H1 (cell line): ENCODE measurements around the gene DRAP1. TPM values are rescaled to one million over a fixed set of nuclear protein-coding genes. Genes with fewer than 3 reads are reported as not detected.

ENCODE experiments used
- CTCF ChIA-PET: fragments of 300-600 bp; sonication (Branson Sonifier 250); formaldehyde crosslinking; loops from one replicate; lab custom pipeline; 2021; ENCODE audit not compliant: partially characterized antibody; lab: Charles Lee
- POLR2A ChIA-PET: fragments of 300-600 bp; sonication (Branson Sonifier 250); formaldehyde crosslinking; loops from one replicate; lab custom pipeline; 2021; ENCODE audit warnings: inconsistent platforms; ENCODE audit not compliant: partially characterized antibody; lab: Charles Lee
- DNase-seq, 2 experiments: peaks; one replicate each; pipeline versions ENCODE4 v3.0.0 to v3.0.0-alpha.2; 2010 to 2022; ENCODE audit warnings: low spot score in 2 of 2, low read depth in 1 of 2, mixed read lengths in 1 of 2
- FAIRE-seq: peaks from 2 replicates; lab custom pipeline; 2011; peaks lifted over from hg19 to GRCh38; lab: Jason Lieb, UNC
- H2AFZ ChIP-seq: 2 replicates; pipeline ENCODE4 v1.8.1; 2012; ENCODE audit warnings: low read length, inconsistent platforms
- H2AK5ac ChIP-seq: 2 replicates; pipeline ENCODE4 v1.6.1; 2013; ENCODE audit warnings: low read depth, low read length
- H2BK120ac ChIP-seq: replicated peaks from 2 replicates; pipeline ENCODE3; 2013; ENCODE audit warnings: low read depth, low read length, inconsistent platforms
- H2BK12ac ChIP-seq: 2 replicates; pipeline ENCODE4 v1.6.1; 2013; ENCODE audit warnings: low read depth, low read length
- H2BK15ac ChIP-seq: 2 replicates; pipeline ENCODE4 v1.6.1; 2013; ENCODE audit warnings: low read length
- H2BK20ac ChIP-seq: 2 replicates; pipeline ENCODE4 v1.6.1; 2013; ENCODE audit warnings: low read length
- H2BK5ac ChIP-seq: 2 replicates; pipeline ENCODE4 v1.6.1; 2013; ENCODE audit warnings: low read depth, low read length
- H3K14ac ChIP-seq: 2 replicates; pipeline ENCODE4 v1.6.1; 2013; ENCODE audit warnings: inconsistent platforms; ENCODE audit not compliant: insufficient read length
- H3K18ac ChIP-seq: 2 replicates; pipeline ENCODE4 v1.6.1; 2013; ENCODE audit warnings: low read length; ENCODE audit errors: extremely low read depth
- H3K23ac ChIP-seq: 2 replicates; pipeline ENCODE4 v1.6.1; 2013; ENCODE audit warnings: inconsistent platforms; ENCODE audit not compliant: insufficient read length
- H3K23me2 ChIP-seq: 2 replicates; pipeline ENCODE4 v1.6.1; 2013; ENCODE audit warnings: low read depth, low read length
- H3K27ac ChIP-seq: 2 replicates; pipeline ENCODE4 v1.6.1; 2011; ENCODE audit warnings: low read depth, low read length, inconsistent platforms
- H3K27me3 ChIP-seq, 4 experiments: replicated peaks in 1 of 4; 1 replicate in 1 of 4; 2 replicates in 3 of 4; pipeline versions ENCODE4 v1.6.1 to v1.8.1; 2011 to 2013; ENCODE audit warnings: low read length in 3 of 4, mild to moderate bottlenecking in 3 of 4, inconsistent platforms in 2 of 4, mixed read lengths in 2 of 4, moderate library complexity in 1 of 4; ENCODE audit not compliant: control insufficient read depth in 3 of 4, insufficient read depth in 3 of 4; ENCODE audit errors: extremely low read depth in 1 of 4
- H3K36me3 ChIP-seq, 4 experiments: 2 replicates each; pipeline versions ENCODE4 v1.6.1 to v1.8.1; 2011 to 2013; ENCODE audit warnings: mild to moderate bottlenecking in 4 of 4, low read length in 3 of 4, moderate library complexity in 2 of 4, control low read depth in 1 of 4, inconsistent platforms in 1 of 4; ENCODE audit not compliant: insufficient read depth in 4 of 4, control insufficient read depth in 2 of 4
- H3K4ac ChIP-seq: replicated peaks from 2 replicates; pipeline ENCODE3; 2013; ENCODE audit warnings: low read length, low read depth, mixed read lengths, inconsistent platforms; ENCODE audit not compliant: insufficient read length
- H3K4me1 ChIP-seq, 4 experiments: replicated peaks in 1 of 4; 1 replicate in 1 of 4; 2 replicates in 3 of 4; pipeline versions ENCODE4 v1.6.1 to v1.8.1; 2011 to 2013; ENCODE audit warnings: low read length in 3 of 4, inconsistent platforms in 2 of 4, mixed read lengths in 1 of 4; ENCODE audit not compliant: insufficient read depth in 4 of 4, control insufficient read depth in 3 of 4
- H3K4me2 ChIP-seq, 2 experiments: 2 replicates each; pipeline versions ENCODE4 v1.6.1 to v1.8.1; 2011 to 2013; ENCODE audit warnings: low read depth in 2 of 2, low read length in 2 of 2, control low read depth in 1 of 2, inconsistent platforms in 1 of 2, mild to moderate bottlenecking in 1 of 2; ENCODE audit not compliant: insufficient read depth in 1 of 2
- H3K4me3 ChIP-seq, 4 experiments: fragments of 200-600, 300-600 bp in 1 of 4; sonication (generic), shearing (Covaris generic), sonication (Bioruptor Twin) in 1 of 4; 2 replicates each; pipeline versions ENCODE4 v1.5.1 to v1.8.1; 2011 to 2016; ENCODE audit warnings: low read length in 4 of 4, low read depth in 3 of 4, control low read depth in 2 of 4, inconsistent platforms in 2 of 4, mild to moderate bottlenecking in 2 of 4, mixed read lengths in 1 of 4, moderate library complexity in 1 of 4; ENCODE audit not compliant: insufficient read depth in 2 of 4; ENCODE audit errors: extremely low read depth in 1 of 4
- H3K56ac ChIP-seq: replicated peaks from 2 replicates; pipeline ENCODE3; 2013; ENCODE audit warnings: low read depth, mild to moderate bottlenecking, mixed read lengths, low read length, inconsistent platforms; ENCODE audit not compliant: insufficient read length
- H3K79me1 ChIP-seq: 2 replicates; pipeline ENCODE4 v1.6.1; 2013; ENCODE audit warnings: low read depth, low read length, control low read depth
- H3K79me2 ChIP-seq, 2 experiments: 2 replicates each; pipeline versions ENCODE4 v1.6.1 to v1.8.1; 2012 to 2013; ENCODE audit warnings: low read length in 2 of 2, mild to moderate bottlenecking in 2 of 2, inconsistent platforms in 1 of 2; ENCODE audit not compliant: insufficient read depth in 2 of 2, control insufficient read depth in 1 of 2
- H3K9ac ChIP-seq, 4 experiments: replicated peaks in 1 of 4; 1 replicate in 1 of 4; 2 replicates in 3 of 4; pipeline versions ENCODE4 v1.6.1 to v1.8.1; 2011 to 2013; ENCODE audit warnings: low read depth in 3 of 4, low read length in 3 of 4, control low read depth in 2 of 4, mild to moderate bottlenecking in 2 of 4, moderate library complexity in 2 of 4, inconsistent platforms in 1 of 4; ENCODE audit errors: extremely low read depth in 1 of 4
- H3K9me3 ChIP-seq, 2 experiments: 2 replicates each; pipeline versions ENCODE4 v1.6.1 to v1.8.1; 2012 to 2013; ENCODE audit warnings: mild to moderate bottlenecking in 2 of 2, moderate library complexity in 2 of 2, control low read depth in 1 of 2, inconsistent platforms in 1 of 2, low read depth in 1 of 2, low read length in 1 of 2, mixed read lengths in 1 of 2; ENCODE audit not compliant: insufficient read depth in 2 of 2
- H4K20me1 ChIP-seq, 2 experiments: replicated peaks in 1 of 2; 2 replicates each; pipeline versions ENCODE3 to v1.8.1; 2011 to 2013; ENCODE audit warnings: inconsistent platforms in 2 of 2, low read length in 2 of 2, mild to moderate bottlenecking in 1 of 2; ENCODE audit not compliant: insufficient read depth in 2 of 2, control insufficient read depth in 1 of 2
- H4K5ac ChIP-seq: 2 replicates; pipeline ENCODE4 v1.6.1; 2013; ENCODE audit warnings: low read length, low read depth, mixed read lengths, inconsistent platforms; ENCODE audit not compliant: insufficient read length
- H4K8ac ChIP-seq: 2 replicates; pipeline ENCODE4 v1.8.0; 2013; ENCODE audit warnings: mild to moderate bottlenecking, moderate library complexity, low read length, inconsistent platforms; ENCODE audit not compliant: insufficient read depth; ENCODE audit errors: extremely low read depth
- H4K91ac ChIP-seq: replicated peaks from 2 replicates; pipeline ENCODE3; 2013; ENCODE audit warnings: low read length, mixed read lengths, inconsistent platforms; ENCODE audit not compliant: insufficient read length
- CHD2 ChIP-seq: IDR thresholded peaks from 2 replicates; pipeline ENCODE4 v1.6.1; 2012; ENCODE audit warnings: low read length, improper control_type of control experiment
- CREB1 ChIP-seq: IDR thresholded peaks from 2 replicates; pipeline ENCODE4 v1.6.1; 2012; ENCODE audit warnings: inconsistent platforms
- RFX5 ChIP-seq: IDR thresholded peaks from 2 replicates; pipeline ENCODE4 v1.6.1; 2011; ENCODE audit warnings: low read depth, low read length, improper control_type of control experiment, borderline replicate concordance
- WGBS, 2 experiments: shearing (Covaris generic) in 1 of 2; methylation state at CpG; one replicate each; pipeline versions ENCODE4 v1.1.6 to v1.1.7; 2013 to 2015; ENCODE audit warnings: low lambda C conversion rate in 2 of 2, mixed read lengths in 2 of 2, inconsistent platforms in 1 of 2, low coverage in 1 of 2, missing lambda C conversion rate in 1 of 2; ENCODE audit not compliant: insufficient replicate concordance in 2 of 2, insufficient coverage in 1 of 2, insufficient read length in 1 of 2; ENCODE audit errors: extremely low coverage in 1 of 2, missing lambda C conversion rate in 1 of 2; 5-methylcytosine and 5-hydroxymethylcytosine counted together
- polyA plus RNA-seq, 7 experiments: library from polyadenylated mRNA; depleted of rRNA in 3 of 7; stranded (reverse) in 5 of 7; unstranded in 2 of 7; fragments of >200 nt in 5 of 7; fragments of 200-250 nt in 2 of 7; gene quantifications; 1 replicate in 5 of 7; 2 replicates in 1 of 7; 4 replicates in 1 of 7; pipeline versions ENCODE4 v1.2.1 to v1.2.3, GENCODE V29; 2011 to 2013; ENCODE audit warnings: missing spikeins in 2 of 7, mixed read lengths in 2 of 7
- total RNA-seq: library from RNA; stranded (reverse); fragmentation: NEBNext Ultra II Directional; extraction: Animal tissue kit (Norgen Biotek cat#: 25700); gene quantifications from 2 replicates; pipeline ENCODE4 v1.2.1, GENCODE V29; 2021
- TF ChIP-seq, protein P1 (sequence below), 3 experiments: IDR thresholded peaks; 1 replicate in 2 of 3; 2 replicates in 1 of 3; pipeline versions ENCODE4 v1.5.1 to v1.6.1; 2011; ENCODE audit warnings: low read length in 3 of 3, mild to moderate bottlenecking in 3 of 3, inconsistent platforms in 2 of 3, low read depth in 1 of 3, moderate library complexity in 1 of 3; ENCODE audit not compliant: insufficient read depth in 1 of 3; ENCODE audit errors: control extremely low read depth in 1 of 3

The DRAP1 gene
- total and polyA plus RNA-seq, 2 of the 8 experiments (the other 6 are each of a cell fraction or from before 2014, with no cell fraction given): 62.5 to 98.7 TPM

DNA sequence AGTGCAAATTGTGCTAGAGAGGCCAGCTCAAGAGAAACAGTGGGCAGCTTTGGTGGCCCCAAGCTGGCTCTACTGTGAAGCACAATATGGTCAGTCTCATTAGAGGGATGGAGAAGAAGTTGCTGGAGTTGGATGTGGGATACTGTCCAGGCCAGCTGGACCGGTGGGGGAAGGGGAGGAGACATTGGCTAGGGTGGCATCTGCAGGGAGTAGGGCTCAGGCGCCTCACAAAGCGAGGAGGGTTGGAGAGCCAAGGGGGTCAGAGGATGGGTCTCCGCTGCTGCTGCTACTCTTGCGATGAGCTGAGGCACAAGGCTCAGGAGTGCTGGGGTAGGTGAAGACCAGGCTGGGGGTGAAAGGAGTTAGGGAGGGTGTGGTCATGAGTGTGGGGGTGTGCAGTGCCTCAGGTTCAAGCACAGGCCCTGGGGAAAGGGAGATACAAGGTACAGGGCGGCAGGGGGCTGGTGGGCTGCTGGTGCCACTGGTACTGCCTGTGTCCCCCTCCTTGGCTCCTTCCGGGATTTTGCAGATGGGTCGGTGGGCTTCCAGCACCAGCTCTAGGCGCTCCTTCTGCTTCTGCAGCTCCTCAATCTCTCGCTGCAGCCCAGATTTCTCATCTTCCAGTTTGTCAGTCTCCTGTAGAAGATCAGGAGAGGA lies 26.4 kb upstream of the DRAP1 start:
- H3K18ac ChIP-seq: no peak overlapping the region
- peak overlapping the region; percentile 88; the same call in 1 of the 2 replicates for H2BK15ac ChIP-seq
- no peak overlapping the region for H2AFZ ChIP-seq
- H4K5ac ChIP-seq: no peak overlapping the region
- no peak for TF ChIP-seq RFX5
- no peak for TF ChIP-seq CHD2
- TF ChIP-seq, protein P1, sequence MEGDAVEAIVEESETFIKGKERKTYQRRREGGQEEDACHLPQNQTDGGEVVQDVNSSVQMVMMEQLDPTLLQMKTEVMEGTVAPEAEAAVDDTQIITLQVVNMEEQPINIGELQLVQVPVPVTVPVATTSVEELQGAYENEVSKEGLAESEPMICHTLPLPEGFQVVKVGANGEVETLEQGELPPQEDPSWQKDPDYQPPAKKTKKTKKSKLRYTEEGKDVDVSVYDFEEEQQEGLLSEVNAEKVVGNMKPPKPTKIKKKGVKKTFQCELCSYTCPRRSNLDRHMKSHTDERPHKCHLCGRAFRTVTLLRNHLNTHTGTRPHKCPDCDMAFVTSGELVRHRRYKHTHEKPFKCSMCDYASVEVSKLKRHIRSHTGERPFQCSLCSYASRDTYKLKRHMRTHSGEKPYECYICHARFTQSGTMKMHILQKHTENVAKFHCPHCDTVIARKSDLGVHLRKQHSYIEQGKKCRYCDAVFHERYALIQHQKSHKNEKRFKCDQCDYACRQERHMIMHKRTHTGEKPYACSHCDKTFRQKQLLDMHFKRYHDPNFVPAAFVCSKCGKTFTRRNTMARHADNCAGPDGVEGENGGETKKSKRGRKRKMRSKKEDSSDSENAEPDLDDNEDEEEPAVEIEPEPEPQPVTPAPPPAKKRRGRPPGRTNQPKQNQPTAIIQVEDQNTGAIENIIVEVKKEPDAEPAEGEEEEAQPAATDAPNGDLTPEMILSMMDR (IDR thresholded peaks at IDR 0.05; ENCODE audit: control extremely low read depth in 1 of 3, insufficient read depth in 1 of 3, low read depth in 1 of 3, low read length in 3 of 3): no peak
- no peak for TF ChIP-seq CREB1
- H4K8ac ChIP-seq: no peak overlapping the region; the same call in 1 of the 2 replicates
- peaks cover 0 to 4% of the 10 kb centered on the region in 2 experiments for H4K20me1 ChIP-seq
- H2BK12ac ChIP-seq: no peak overlapping the region
- H3K36me3 ChIP-seq: no peaks in the 10 kb centered on the region
- H3K27ac ChIP-seq: no peak overlapping the region
- H3K23me2 ChIP-seq: peaks cover 20% of the 10 kb centered on the region
- H3K23ac ChIP-seq: no peak overlapping the region
- no peak overlapping the region for H2BK20ac ChIP-seq
- no peak overlapping the region for H2BK120ac ChIP-seq
- H3K14ac ChIP-seq: no peak overlapping the region
- H3K9ac ChIP-seq: no peak overlapping the region
- no peak overlapping the region for H2AK5ac ChIP-seq
- no peaks in the 10 kb centered on the region; the same call in 1 of the 2 replicates for H3K79me1 ChIP-seq
- ChIA-PET CTCF (interaction anchor here (0.6 to 19.6 kb wide), 15 partner anchors 7 to 307 kb away, joined by 3 to 283 read pairs (median 30); partner anchors contain the start of genes AP5B1, C11orf68, CFL1 and EFEMP2), POLR2A (interaction anchor here (0.8 to 39.7 kb wide), 8 partner anchors 7 to 172 kb away, joined by 3 to 1071 read pairs (median 11); partner anchors contain the start of genes C11orf68, CFL1, EFEMP2 and FOSL1)
- peak overlapping the region in 1 of 4 experiments; percentile 82; a peak in 1 of 8 replicates for H3K4me3 ChIP-seq
- peaks cover 0 to 14% (median 8%) of the 10 kb centered on the region in 4 experiments; a peak in 6 of 7 replicates for H3K27me3 ChIP-seq
- H3K4ac ChIP-seq: no peak overlapping the region
- DNase-seq: no peak
- WGBS, 2 experiments: 93% methylated on average over 10 of the region's 10 CpGs; no CpG with 5 or more reads in 1 of the 2 experiments
- peak overlapping the region; percentile 9 to 94; a peak in 2 of 4 replicates for H3K4me2 ChIP-seq
- no peak overlapping the region for H4K91ac ChIP-seq
- H3K79me2 ChIP-seq: no peaks in the 10 kb centered on the region
- peaks cover 0 to 28% (median 8%) of the 10 kb centered on the region in 4 experiments; a peak in 5 of 7 replicates for H3K4me1 ChIP-seq
- no peaks in the 10 kb centered on the region for H3K9me3 ChIP-seq
- FAIRE-seq: no peak
- H2BK5ac ChIP-seq: no peak overlapping the region
- no peak overlapping the region for H3K56ac ChIP-seq
